Activated T-cell treated with anti-CD3 and anti-CD28 coated beads, Interleukin-2, amount 50 U/mL, for 1 hour (primary cell): Measurements from ENCODE around the gene SLAMF6.

Experiments
- DNase-seq: peaks from one replicate; pipeline ENCODE4 v3.0.0-alpha.2; 2020

The SLAMF6 gene

DNA sequence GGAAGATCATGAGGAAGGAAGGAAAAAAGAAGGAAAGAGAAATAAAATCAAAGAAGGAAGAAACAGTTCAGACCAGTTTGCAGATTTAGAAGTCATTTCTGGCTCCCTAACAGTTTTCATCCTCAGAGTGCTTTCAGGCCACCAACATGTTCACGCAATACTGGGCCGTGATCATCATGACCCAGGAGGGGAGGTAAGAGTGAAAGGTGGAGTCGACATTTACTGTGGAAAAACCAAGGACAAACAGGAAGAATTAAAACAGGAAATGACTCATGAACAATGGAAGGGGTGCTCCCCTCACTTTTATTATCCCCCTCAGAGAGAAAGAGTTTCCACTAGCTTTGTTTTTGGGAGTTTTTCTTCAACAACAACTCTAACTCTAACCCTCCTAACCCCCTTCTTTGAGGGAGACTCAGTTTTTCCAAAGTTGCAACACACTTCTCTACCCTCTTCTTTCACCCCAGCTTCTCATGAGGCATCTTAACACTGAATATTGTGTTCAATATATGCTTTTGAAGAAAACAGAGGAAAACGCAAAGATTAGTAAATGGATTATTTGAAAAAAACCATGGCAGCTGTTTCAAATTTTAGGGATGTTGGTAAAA lies 62.3 kb downstream of the SLAMF6 start:
- DNase-seq, result no peak

- no peak for DNase-seq
These were observed 62.8 kb downstream of the SLAMF6 start for GRCh38 chr1:160460214-160460642.

DNA sequence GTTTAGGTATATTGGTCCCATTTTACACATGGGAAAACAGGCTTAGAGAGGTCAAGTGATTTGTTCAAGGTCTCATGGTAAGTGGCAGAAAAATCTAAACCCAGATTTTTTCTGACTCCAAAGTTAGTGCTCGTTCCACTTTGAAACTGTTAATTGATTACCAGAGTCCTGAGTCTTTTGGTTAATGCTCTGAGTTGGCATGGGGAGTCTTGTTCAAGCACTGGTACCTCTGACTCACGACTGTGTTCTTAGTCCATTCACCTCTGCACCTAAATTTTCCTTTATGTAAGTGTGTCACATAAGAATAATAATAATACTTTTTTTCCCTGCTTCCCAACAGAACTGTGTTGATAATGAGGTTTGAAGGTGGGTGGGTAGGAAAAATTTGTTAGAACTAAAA lies 63.4 kb downstream of the SLAMF6 start:
- DNase-seq, result no peak

GRCh38 chr1:160459056-160459455 lies 64.0 kb downstream of the SLAMF6 start:
- no peak for DNase-seq

- DNase-seq, result no peak
These were observed 67.9 kb downstream of the SLAMF6 start for GRCh38 chr1:160455153-160455517.

DNA sequence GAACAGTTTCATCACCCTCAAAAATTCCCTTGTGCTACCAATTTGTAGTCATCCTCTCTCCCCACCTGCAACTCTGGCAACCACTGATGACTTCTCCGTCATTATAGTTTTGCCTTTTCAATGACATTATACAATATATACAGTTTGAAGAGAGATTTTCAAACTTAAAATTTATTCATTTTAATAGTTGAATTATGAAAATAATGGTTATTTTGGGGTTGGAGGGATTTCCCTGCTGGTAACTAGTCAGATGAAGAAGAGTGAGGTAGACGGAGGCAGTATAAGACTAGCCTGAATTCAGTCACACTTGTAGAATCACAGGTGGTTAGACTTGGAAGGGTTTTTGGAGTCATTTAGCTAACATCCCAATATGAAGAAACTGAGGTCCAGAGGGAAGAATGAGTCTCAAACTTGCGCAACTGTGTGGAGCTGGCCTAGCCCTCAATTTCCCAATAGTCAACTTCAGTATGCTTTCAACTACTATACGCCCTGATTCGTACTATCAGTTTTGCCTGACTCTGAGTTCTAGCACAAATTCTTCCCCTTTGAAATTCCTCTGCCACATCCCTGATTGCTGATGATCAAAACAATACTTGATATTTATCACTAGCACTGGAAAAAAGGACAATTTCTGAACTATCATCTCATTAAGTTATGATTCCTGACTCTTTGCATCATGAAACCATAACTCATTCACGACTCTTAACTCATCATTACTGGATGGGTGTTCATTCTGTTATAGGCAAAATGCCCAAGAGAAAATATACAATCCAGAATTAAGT lies 68.5 kb downstream of the SLAMF6 start:
- DNase-seq, result no peak

- DNase-seq, result no peak
These were observed 69.6 kb downstream of the SLAMF6 start for GRCh38 chr1:160453443-160453842.

GRCh38 chr1:160451859-160452232 lies 71.2 kb downstream of the SLAMF6 start:
- no peak for DNase-seq

- no peak for DNase-seq
These were observed 71.8 kb downstream of the SLAMF6 start for GRCh38 chr1:160451119-160451858.

GRCh38 chr1:160449494-160449893 lies 73.6 kb downstream of the SLAMF6 start:
- no peak for DNase-seq

GRCh38 chr1:160446945-160447600 lies 76.0 kb downstream of the SLAMF6 start:
- DNase-seq, result no peak

- DNase-seq, result no peak
These were observed 83.3 kb downstream of the SLAMF6 start for GRCh38 chr1:160439718-160440117.

- DNase-seq, result no peak
These were observed 84.1 kb downstream of the SLAMF6 start for GRCh38 chr1:160438935-160439334.

DNA sequence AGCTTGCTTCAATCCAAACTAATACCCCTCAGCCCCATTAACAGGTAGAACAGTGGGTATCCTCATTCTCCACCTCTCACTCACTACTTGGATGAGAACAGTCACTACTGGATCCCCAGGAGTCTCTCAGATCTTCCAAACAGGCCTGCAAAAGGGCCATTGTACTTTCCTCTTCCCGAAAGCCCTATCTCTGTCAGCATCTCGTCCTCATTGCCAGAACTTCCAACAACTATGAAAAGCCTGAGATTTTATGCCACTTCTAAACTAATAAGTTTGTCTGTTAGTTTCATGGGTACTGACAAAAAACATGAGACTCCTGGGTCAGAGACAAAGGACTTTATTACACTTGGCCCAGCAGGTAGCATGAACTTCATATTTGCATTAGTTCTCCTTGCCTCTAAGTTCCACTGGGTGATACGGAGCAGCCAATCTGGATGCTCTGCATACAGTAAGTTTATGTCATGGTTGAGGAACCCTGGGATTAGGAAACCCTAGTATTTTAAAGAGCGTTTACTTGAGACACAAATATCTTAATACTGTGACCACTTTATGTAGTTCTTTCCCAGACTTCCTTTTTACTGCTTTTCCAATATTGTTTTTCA lies 84.6 kb downstream of the SLAMF6 start:
- no peak for DNase-seq

DNA sequence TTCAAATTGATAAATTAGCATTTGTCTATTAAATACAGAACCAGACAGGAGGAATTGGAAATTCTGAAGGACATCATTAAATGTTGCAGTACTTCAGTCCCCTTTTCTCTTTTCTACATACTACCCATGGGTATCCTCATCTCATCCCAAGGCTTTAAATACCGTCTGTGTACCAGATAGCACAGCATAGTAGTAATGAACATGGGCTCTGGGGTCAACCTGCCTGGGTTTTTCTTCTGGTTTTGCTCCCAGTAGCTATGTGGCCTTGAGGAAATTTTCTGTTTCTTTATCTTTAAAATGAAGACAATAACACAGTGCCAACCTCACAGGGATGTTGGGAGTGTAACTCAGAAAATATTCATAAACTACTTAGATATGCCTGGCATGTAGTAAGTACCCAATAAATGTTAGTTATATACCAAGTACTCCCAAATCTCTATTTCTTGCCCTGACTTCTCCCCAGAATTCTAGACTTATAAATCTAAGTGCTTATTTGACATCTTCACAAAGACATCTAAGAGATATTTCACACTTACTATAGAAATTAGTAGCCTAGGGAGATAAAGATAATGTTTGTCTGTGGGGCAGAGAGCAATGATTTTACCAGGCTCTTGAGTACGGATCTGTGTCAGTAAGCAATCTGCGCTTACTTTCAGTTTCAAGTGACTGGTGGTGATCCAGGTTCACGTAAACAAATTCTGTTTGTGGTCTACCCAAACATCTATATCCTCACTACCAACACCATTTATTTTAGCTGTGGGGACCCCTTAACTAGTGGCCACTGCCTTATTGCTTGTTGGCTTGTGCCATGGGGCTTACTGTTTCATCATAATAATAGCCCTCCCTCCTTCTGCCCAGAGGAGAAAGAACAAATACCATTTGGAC lies 85.4 kb downstream of the SLAMF6 start:
- no peak for DNase-seq

GRCh38 chr1:160436966-160437365 lies 86.1 kb downstream of the SLAMF6 start:
- DNase-seq, result no peak
